Suprapubic skin (tissue), 3 donors: ENCODE data around the gene ATOSA.

Source experiments
- CTCF ChIP-seq, 2 donors: fragments of 200-600 bp in 1 of 2; fragments of 450-650 bp in 1 of 2; sonication (generic) in 1 of 2; IDR thresholded peaks; one replicate each; pipeline ENCODE4 v1.5.1; 2016 to 2019; ENCODE audit warnings: antibody characterized with exemption in 2 of 2, mild to moderate bottlenecking in 1 of 2, moderate library complexity in 1 of 2
- EP300 ChIP-seq: sonication (generic); formaldehyde crosslinking; IDR thresholded peaks from one replicate; pipeline ENCODE4 v1.6.1; 2017; ENCODE audit warnings: antibody characterized with exemption

- TF ChIP-seq CTCF (IDR thresholded peaks at IDR 0.05) (no peak), EP300 (no peak)
Measured at GRCh38 chr15:52668133-52668532, 11.1 kb downstream of the ATOSA start.
